ENCODE results near the gene DNPEP.
"Not testable (repeated sequence)": the region's sequence is repeated elsewhere in the genome, so short reads cannot be mapped to it uniquely, and the experiment has no call there.

DNPEP gene

GRCh38 chr2:219396863-219397457 is 9.2 kb upstream of the DNPEP start:
- H3K9me3 ChIP-seq (ENCODE audit: control insufficient read depth, low read length) = no peaks in the 10 kb centered on the region
- no peaks in the 10 kb centered on the region for H3K36me3 ChIP-seq (ENCODE audit: control insufficient read depth, insufficient read depth, low read length, severe bottlenecking)
- no peak overlapping the region for H3K9ac ChIP-seq (ENCODE audit: low read length)
- H3K27me3 ChIP-seq (replicated peaks; ENCODE audit: control insufficient read depth, insufficient read depth, low read length) = no peaks in the 10 kb centered on the region
- peaks cover 8% of the 10 kb centered on the region for H3K4me1 ChIP-seq (ENCODE audit: control insufficient read depth, insufficient read depth, low read length)
- DNase-seq (ENCODE audit: low read depth) = no peak
- H3K4me3 ChIP-seq (ENCODE audit: low read length) = no peak overlapping the region

- Histone ChIP-seq H3K4me3 (ENCODE audit: low read length) (no peak overlapping the region), H3K9ac (ENCODE audit: low read length) (no peak overlapping the region), H3K27me3 (replicated peaks; ENCODE audit: control insufficient read depth, insufficient read depth, low read length) (no peaks in the 10 kb centered on the region), H3K4me1 (ENCODE audit: control insufficient read depth, insufficient read depth, low read length) (peaks cover 8% of the 10 kb centered on the region), H3K9me3 (ENCODE audit: control insufficient read depth, low read length) (no peaks in the 10 kb centered on the region), H3K36me3 (ENCODE audit: control insufficient read depth, insufficient read depth, low read length, severe bottlenecking) (no peaks in the 10 kb centered on the region)
- no peak for DNase-seq (ENCODE audit: low read depth)
Measured at GRCh38 chr2:219395609-219396008, 7.9 kb upstream of the DNPEP start.

GRCh38 chr2:219395056-219395455 is 7.3 kb upstream of the DNPEP start:
- not testable (repeated sequence) for H3K36me3 ChIP-seq (ENCODE audit: control insufficient read depth, insufficient read depth, low read length, severe bottlenecking); H3K4me3 ChIP-seq (ENCODE audit: low read length); H3K4me1 ChIP-seq (ENCODE audit: control insufficient read depth, insufficient read depth, low read length); H3K9me3 ChIP-seq (ENCODE audit: control insufficient read depth, low read length); H3K9ac ChIP-seq (ENCODE audit: low read length); DNase-seq (ENCODE audit: low read depth); H3K27me3 ChIP-seq (replicated peaks; ENCODE audit: control insufficient read depth, insufficient read depth, low read length)

GRCh38 chr2:219392754-219393153 is 5.0 kb upstream of the DNPEP start:
- Histone ChIP-seq H3K4me3 (ENCODE audit: low read length) (no peak overlapping the region), H3K36me3 (ENCODE audit: control insufficient read depth, insufficient read depth, low read length, severe bottlenecking) (no peaks in the 10 kb centered on the region)
- no peak for DNase-seq (ENCODE audit: low read depth)

GRCh38 chr2:219388907-219389156 is 1.1 kb upstream of the DNPEP start:
- H3K9me3 ChIP-seq (ENCODE audit: control insufficient read depth, low read length) = no peaks in the 10 kb centered on the region
- no peak for DNase-seq (ENCODE audit: low read depth)
- peak overlapping the region; percentile 68 for H3K4me3 ChIP-seq (ENCODE audit: low read length)
- H3K9ac ChIP-seq (ENCODE audit: low read length) = peak overlapping the region; percentile 78
- no peaks in the 10 kb centered on the region for H3K27me3 ChIP-seq (replicated peaks; ENCODE audit: control insufficient read depth, insufficient read depth, low read length)
- H3K4me1 ChIP-seq (ENCODE audit: control insufficient read depth, insufficient read depth, low read length) = peaks cover 23% of the 10 kb centered on the region
- H3K36me3 ChIP-seq (ENCODE audit: control insufficient read depth, insufficient read depth, low read length, severe bottlenecking) = peaks cover 28% of the 10 kb centered on the region

More at GRCh38 chr2:219392754-219393153, 5.0 kb upstream of the DNPEP start:
- Histone ChIP-seq H3K4me1 (ENCODE audit: control insufficient read depth, insufficient read depth, low read length) (peaks cover 5% of the 10 kb centered on the region), H3K9ac (ENCODE audit: low read length) (no peak overlapping the region), H3K27me3 (replicated peaks; ENCODE audit: control insufficient read depth, insufficient read depth, low read length) (no peaks in the 10 kb centered on the region), H3K9me3 (ENCODE audit: control insufficient read depth, low read length) (no peaks in the 10 kb centered on the region)

GRCh38 chr2:219388121-219388906 is 602 bp upstream of the DNPEP start:
- Histone ChIP-seq H3K4me3 (ENCODE audit: low read length) (peak overlapping the region; percentile 68), H3K4me1 (ENCODE audit: control insufficient read depth, insufficient read depth, low read length) (peaks cover 23% of the 10 kb centered on the region), H3K9ac (ENCODE audit: low read length) (peak overlapping the region; percentile 78), H3K36me3 (ENCODE audit: control insufficient read depth, insufficient read depth, low read length, severe bottlenecking) (peaks cover 34% of the 10 kb centered on the region), H3K27me3 (replicated peaks; ENCODE audit: control insufficient read depth, insufficient read depth, low read length) (no peaks in the 10 kb centered on the region), H3K9me3 (ENCODE audit: control insufficient read depth, low read length) (no peaks in the 10 kb centered on the region)
- peak; percentile 99 for DNase-seq (ENCODE audit: low read depth)

- H3K36me3 ChIP-seq (ENCODE audit: control insufficient read depth, insufficient read depth, low read length, severe bottlenecking) = peaks cover 50% of the 10 kb centered on the region
- peaks cover 23% of the 10 kb centered on the region for H3K4me1 ChIP-seq (ENCODE audit: control insufficient read depth, insufficient read depth, low read length)
- H3K4me3 ChIP-seq (ENCODE audit: low read length) = peak overlapping the region; percentile 93
- no peaks in the 10 kb centered on the region for H3K9me3 ChIP-seq (ENCODE audit: control insufficient read depth, low read length)
- H3K27me3 ChIP-seq (replicated peaks; ENCODE audit: control insufficient read depth, insufficient read depth, low read length) = no peaks in the 10 kb centered on the region
- peak; percentile 26 for DNase-seq (ENCODE audit: low read depth)
- H3K9ac ChIP-seq (ENCODE audit: low read length) = peak overlapping the region; percentile 97
Measured at GRCh38 chr2:219386532-219387280, 1.0 kb downstream of the DNPEP start.

GRCh38 chr2:219385958-219386520 is 1.7 kb downstream of the DNPEP start:
- DNase-seq (ENCODE audit: low read depth) = no peak
- Histone ChIP-seq H3K27me3 (replicated peaks; ENCODE audit: control insufficient read depth, insufficient read depth, low read length) (no peaks in the 10 kb centered on the region), H3K9ac (ENCODE audit: low read length) (peak overlapping the region; percentile 97), H3K9me3 (ENCODE audit: control insufficient read depth, low read length) (no peaks in the 10 kb centered on the region), H3K4me1 (ENCODE audit: control insufficient read depth, insufficient read depth, low read length) (peaks cover 23% of the 10 kb centered on the region), H3K4me3 (ENCODE audit: low read length) (peak overlapping the region; percentile 93), H3K36me3 (ENCODE audit: control insufficient read depth, insufficient read depth, low read length, severe bottlenecking) (peaks cover 56% of the 10 kb centered on the region)

GRCh38 chr2:219384859-219385258 is 2.9 kb downstream of the DNPEP start:
- DNase-seq (ENCODE audit: low read depth) = no peak
- H3K4me1 ChIP-seq (ENCODE audit: control insufficient read depth, insufficient read depth, low read length) = peaks cover 23% of the 10 kb centered on the region
- peak overlapping the region; percentile 31 for H3K9ac ChIP-seq (ENCODE audit: low read length)
- no peak overlapping the region for H3K4me3 ChIP-seq (ENCODE audit: low read length)
- H3K27me3 ChIP-seq (replicated peaks; ENCODE audit: control insufficient read depth, insufficient read depth, low read length) = no peaks in the 10 kb centered on the region
- H3K9me3 ChIP-seq (ENCODE audit: control insufficient read depth, low read length) = no peaks in the 10 kb centered on the region
- H3K36me3 ChIP-seq (ENCODE audit: control insufficient read depth, insufficient read depth, low read length, severe bottlenecking) = peaks cover 68% of the 10 kb centered on the region

GRCh38 chr2:219384083-219384713 is 3.5 kb downstream of the DNPEP start:
- no peaks in the 10 kb centered on the region for H3K27me3 ChIP-seq (replicated peaks; ENCODE audit: control insufficient read depth, insufficient read depth, low read length)

GRCh38 chr2:219381448-219381847 is 6.3 kb downstream of the DNPEP start:
- no peaks in the 10 kb centered on the region for H3K9me3 ChIP-seq (ENCODE audit: control insufficient read depth, low read length)
- H3K9ac ChIP-seq (ENCODE audit: low read length) = no peak overlapping the region
- no peak for DNase-seq (ENCODE audit: low read depth)
- no peaks in the 10 kb centered on the region for H3K27me3 ChIP-seq (replicated peaks; ENCODE audit: control insufficient read depth, insufficient read depth, low read length)
- H3K36me3 ChIP-seq (ENCODE audit: control insufficient read depth, insufficient read depth, low read length, severe bottlenecking) = peaks cover 78% of the 10 kb centered on the region
- no peak overlapping the region for H3K4me3 ChIP-seq (ENCODE audit: low read length)
- H3K4me1 ChIP-seq (ENCODE audit: control insufficient read depth, insufficient read depth, low read length) = peaks cover 12% of the 10 kb centered on the region

More at GRCh38 chr2:219384083-219384713, 3.5 kb downstream of the DNPEP start:
- no peak overlapping the region for H3K9ac ChIP-seq (ENCODE audit: low read length)
- H3K36me3 ChIP-seq (ENCODE audit: control insufficient read depth, insufficient read depth, low read length, severe bottlenecking) = peaks cover 69% of the 10 kb centered on the region
- H3K9me3 ChIP-seq (ENCODE audit: control insufficient read depth, low read length) = no peaks in the 10 kb centered on the region
- no peak for DNase-seq (ENCODE audit: low read depth)
- H3K4me1 ChIP-seq (ENCODE audit: control insufficient read depth, insufficient read depth, low read length) = peaks cover 23% of the 10 kb centered on the region
- no peak overlapping the region for H3K4me3 ChIP-seq (ENCODE audit: low read length)

Data from adipocyte (in vitro differentiated cells).